Skeletal muscle satellite cell (primary cell): ENCODE results near the gene RPS6KA1.

Experiments used
- H3K27me3 ChIP-seq: 2 replicates; pipeline ENCODE4 v1.7.0; 2013; ENCODE audit warnings: low read length; ENCODE audit not compliant: control insufficient read depth, insufficient read depth
- H3K36me3 ChIP-seq: 2 replicates; pipeline ENCODE4 v1.7.0; 2013; ENCODE audit warnings: mild to moderate bottlenecking, control low read depth, low read length; ENCODE audit not compliant: insufficient read depth
- H3K4me1 ChIP-seq: 2 replicates; pipeline ENCODE4 v1.7.0; 2013; ENCODE audit warnings: low read length; ENCODE audit not compliant: control insufficient read depth, insufficient read depth
- H3K4me2 ChIP-seq: 2 replicates; pipeline ENCODE4 v1.7.0; 2013; ENCODE audit warnings: mild to moderate bottlenecking, low read length
- H3K4me3 ChIP-seq: 2 replicates; pipeline ENCODE4 v1.7.0; 2013; ENCODE audit warnings: low read length
- H3K9ac ChIP-seq: 2 replicates; pipeline ENCODE4 v1.7.0; 2013; ENCODE audit warnings: mild to moderate bottlenecking, low read depth, low read length, moderate library complexity
- H3K9me3 ChIP-seq: replicated peaks from 2 replicates; pipeline ENCODE4 v1.7.0; 2013; ENCODE audit warnings: mild to moderate bottlenecking, control low read depth, low read length

Gene RPS6KA1

DNA sequence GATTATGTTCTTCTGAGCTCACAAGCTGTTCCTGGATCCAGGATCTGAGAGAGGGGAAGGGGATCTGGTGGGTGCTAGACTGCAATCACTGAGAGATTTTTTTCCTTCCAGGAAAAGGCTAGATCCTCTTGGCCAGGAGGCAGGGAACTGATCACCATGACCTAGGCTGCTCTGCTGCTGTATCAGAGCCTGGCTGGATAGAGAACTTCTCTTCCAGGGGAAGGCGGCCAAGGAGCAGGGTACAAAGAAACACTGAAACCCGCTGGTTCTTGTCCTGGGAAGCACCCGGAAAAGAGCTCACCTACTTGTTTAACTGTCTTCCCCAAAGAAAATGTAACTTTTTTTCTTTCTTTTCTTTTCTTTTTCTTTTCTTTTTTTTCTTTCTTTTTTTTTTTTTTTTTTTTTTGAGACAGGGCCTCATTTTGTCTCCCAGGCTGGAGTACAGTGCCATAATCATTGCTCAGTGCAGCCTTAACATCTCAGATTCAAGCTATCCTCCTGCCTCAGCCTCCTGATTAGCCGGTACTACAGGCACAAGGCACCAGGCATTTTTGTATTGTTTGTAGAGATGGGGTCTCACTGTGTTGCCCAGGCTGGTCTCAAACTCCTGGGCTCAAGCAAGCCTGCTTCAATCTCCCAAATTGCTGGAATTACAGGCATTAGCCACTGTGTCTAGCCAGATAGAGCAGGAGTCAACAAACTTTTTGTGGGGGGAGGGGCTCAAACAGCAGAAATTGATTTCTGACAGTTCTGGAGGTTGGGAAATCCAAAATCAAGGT, 12.4 kb upstream of the RPS6KA1 start:
- no peaks in the 10 kb centered on the region for H3K36me3 ChIP-seq
- H3K4me3 ChIP-seq = no peak overlapping the region
- H3K27me3 ChIP-seq = peaks cover 35% of the 10 kb centered on the region
- H3K4me2 ChIP-seq = no peak overlapping the region
- no peak overlapping the region for H3K9ac ChIP-seq
- H3K9me3 ChIP-seq = no peaks in the 10 kb centered on the region
- no peaks in the 10 kb centered on the region for H3K4me1 ChIP-seq

DNA sequence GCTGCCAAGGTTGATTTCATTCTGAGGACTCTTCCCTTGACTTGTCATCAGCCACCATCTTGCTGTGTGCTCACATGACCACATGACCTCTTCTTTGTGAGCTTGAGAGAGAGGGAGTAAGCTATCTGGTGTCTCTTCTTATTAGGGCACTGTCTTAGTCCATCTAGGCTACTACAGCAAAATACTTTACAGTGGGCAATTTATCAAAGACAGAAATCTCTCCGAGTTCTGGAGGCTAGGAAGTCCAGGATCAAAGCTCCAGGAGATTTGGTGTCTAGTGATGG, 11.9 kb upstream of the RPS6KA1 start:
- Histone ChIP-seq H3K36me3 (no peaks in the 10 kb centered on the region), H3K4me3 (no peak overlapping the region), H3K9me3 (no peaks in the 10 kb centered on the region), H3K27me3 (peaks cover 40% of the 10 kb centered on the region), H3K4me2 (no peak overlapping the region), H3K9ac (no peak overlapping the region), H3K4me1 (no peaks in the 10 kb centered on the region)

DNA sequence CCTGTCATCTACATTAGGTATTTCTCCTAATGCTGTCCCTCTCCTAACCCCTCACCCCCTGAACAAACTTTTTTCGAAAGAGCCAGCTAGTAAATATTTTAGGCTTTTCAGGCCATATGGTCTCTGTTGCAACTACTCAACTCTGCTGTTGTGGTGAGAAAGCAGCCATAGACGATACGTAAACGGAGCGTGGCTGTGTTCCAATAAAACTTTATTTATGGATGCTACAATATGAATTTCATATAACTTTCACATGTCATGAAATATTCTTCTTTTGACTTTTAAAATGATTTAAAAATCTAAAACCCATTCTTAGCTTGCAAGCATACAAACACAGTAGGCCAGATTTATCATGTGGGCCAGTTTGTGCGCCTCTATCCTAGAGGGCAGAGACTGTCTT, 11.2 kb upstream of the RPS6KA1 start:
- Histone ChIP-seq H3K9me3 (no peaks in the 10 kb centered on the region), H3K4me1 (no peaks in the 10 kb centered on the region), H3K4me3 (no peak overlapping the region), H3K27me3 (peaks cover 41% of the 10 kb centered on the region), H3K4me2 (no peak overlapping the region), H3K36me3 (no peaks in the 10 kb centered on the region), H3K9ac (no peak overlapping the region)

DNA sequence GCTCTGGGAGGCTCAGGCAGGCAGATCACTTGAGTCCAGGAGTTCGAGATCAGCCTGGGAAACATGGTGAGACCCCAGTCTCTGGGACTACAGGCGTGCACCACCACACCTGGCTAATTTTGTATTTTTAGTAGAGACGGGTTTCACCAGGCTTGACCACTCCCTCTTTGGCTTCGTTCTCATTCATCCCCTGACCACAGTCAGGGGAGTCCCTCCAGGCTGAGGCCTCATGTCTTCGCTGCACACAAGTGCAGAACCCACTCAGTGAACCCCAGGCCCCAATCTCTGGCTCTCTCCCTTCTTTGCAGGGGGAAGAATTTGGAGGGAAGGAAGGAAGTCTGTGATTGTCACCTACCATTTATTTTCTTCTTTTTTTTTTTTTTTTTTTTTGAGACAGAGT, 9.2 kb upstream of the RPS6KA1 start:
- Histone ChIP-seq H3K9ac (no peak overlapping the region), H3K4me1 (no peaks in the 10 kb centered on the region), H3K4me2 (no peak overlapping the region), H3K27me3 (peaks cover 53% of the 10 kb centered on the region), H3K9me3 (no peaks in the 10 kb centered on the region), H3K4me3 (no peak overlapping the region), H3K36me3 (no peaks in the 10 kb centered on the region)

DNA sequence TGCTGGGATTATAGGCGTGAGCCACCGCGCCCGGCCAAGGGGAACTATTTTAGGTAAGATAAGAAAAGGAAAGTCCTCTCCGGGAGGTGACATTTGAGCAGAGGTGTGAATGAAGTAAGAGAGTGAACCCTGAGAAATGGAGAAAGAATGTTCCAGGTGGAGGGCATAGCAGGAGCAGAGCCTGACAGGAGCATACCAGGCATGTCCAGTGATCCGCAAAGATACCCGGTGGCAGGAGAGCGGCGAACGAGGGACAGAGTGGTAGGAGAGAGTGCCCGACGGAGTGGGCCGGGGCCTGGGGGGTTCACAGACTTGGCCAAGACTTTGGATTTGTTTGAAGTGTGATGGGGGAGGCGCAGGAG, 7.9 kb upstream of the RPS6KA1 start:
- Histone ChIP-seq H3K4me2 (no peak overlapping the region), H3K4me3 (no peak overlapping the region), H3K36me3 (no peaks in the 10 kb centered on the region), H3K9ac (no peak overlapping the region), H3K9me3 (no peaks in the 10 kb centered on the region), H3K4me1 (no peaks in the 10 kb centered on the region), H3K27me3 (peaks cover 52% of the 10 kb centered on the region)

DNA sequence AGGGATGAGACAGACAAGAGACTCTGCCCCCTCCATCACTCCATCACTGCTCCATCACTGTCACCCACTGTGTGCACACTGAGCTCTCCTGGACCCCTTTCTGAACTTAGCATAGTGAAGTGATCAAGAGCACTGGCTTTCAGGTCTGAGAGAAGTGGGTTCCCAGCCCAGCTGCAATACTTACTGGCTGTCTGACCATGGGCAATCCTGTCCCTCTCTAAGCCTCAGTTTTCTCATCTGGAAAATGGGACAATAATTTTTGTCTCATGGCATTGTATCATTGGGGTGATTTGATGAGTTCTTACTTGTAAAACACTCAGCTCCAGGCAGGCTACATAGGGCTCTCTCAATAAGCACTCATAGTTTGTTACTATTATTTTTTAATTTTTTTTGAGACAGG, 7.5 kb upstream of the RPS6KA1 start:
- Histone ChIP-seq H3K4me3 (no peak overlapping the region), H3K27me3 (peaks cover 47% of the 10 kb centered on the region), H3K4me1 (no peaks in the 10 kb centered on the region), H3K4me2 (no peak overlapping the region), H3K9me3 (no peaks in the 10 kb centered on the region), H3K9ac (no peak overlapping the region), H3K36me3 (no peaks in the 10 kb centered on the region)

DNA sequence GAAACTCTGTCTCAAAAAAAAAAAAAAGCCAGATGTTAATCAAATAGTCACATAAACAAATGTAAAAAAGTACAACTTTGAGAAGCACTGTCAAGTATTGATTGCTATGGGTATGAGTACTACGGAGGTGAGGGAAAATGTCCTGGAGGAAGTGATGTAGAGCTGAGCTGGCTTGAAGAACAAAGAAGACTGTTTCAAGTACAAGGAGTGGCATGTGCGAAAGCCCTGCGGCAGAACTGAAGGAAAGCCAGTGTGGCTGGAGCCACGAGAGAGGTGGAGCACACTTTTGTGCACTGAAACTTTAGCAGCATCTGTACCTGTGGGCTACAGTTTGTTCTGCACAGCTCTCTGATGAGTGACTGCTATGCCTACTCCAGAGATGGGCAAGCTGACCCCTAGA, 5.4 kb upstream of the RPS6KA1 start:
- H3K4me1 ChIP-seq = peaks cover 1% of the 10 kb centered on the region
- no peaks in the 10 kb centered on the region for H3K9me3 ChIP-seq
- H3K9ac ChIP-seq = no peak overlapping the region

DNA sequence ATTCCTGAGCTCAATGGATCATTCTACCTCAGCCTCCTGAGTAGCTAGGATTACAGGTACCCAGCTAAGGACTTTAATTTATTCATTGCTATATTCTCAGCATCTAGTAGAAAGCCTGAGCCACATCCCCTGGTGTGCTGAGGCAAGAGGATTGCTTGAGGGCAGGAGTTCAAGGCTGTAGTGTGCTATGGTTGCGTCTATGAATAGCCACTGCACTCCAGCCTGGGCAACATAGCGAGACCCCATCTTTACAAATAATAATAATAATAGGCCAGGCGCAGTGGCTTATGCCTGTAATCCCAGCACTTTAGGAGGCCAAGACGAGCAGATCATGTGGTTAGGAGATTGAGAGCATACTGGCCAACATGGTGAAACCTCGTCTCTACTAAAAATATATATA, 3.3 kb upstream of the RPS6KA1 start:
- Histone ChIP-seq H3K4me2 (no peak overlapping the region), H3K4me1 (peaks cover 14% of the 10 kb centered on the region), H3K4me3 (no peak overlapping the region), H3K9me3 (no peaks in the 10 kb centered on the region), H3K9ac (no peak overlapping the region), H3K27me3 (peaks cover 27% of the 10 kb centered on the region), H3K36me3 (no peaks in the 10 kb centered on the region)

More for the DNA sequence above, 5.4 kb upstream of the RPS6KA1 start:
- Histone ChIP-seq H3K4me3 (no peak overlapping the region), H3K36me3 (no peaks in the 10 kb centered on the region), H3K4me2 (no peak overlapping the region), H3K27me3 (peaks cover 38% of the 10 kb centered on the region)

DNA sequence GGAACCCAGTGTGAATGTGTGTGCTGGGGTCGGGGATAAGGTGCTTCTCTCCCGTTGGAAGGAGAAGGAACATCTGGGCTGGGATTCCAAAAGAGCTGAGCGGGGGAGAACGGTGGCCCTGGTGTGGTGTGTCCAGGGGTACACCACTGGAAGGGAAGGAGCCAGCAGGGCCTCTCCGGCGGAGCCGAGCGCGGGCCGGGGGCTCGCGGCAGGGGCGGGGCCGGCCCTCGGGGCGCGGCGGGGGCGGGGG, 231 bp upstream of the RPS6KA1 start:
- Histone ChIP-seq H3K4me3 (peak overlapping the region; percentile 79), H3K9me3 (no peaks in the 10 kb centered on the region), H3K27me3 (peaks cover 10% of the 10 kb centered on the region), H3K9ac (no peak overlapping the region), H3K4me1 (peaks cover 14% of the 10 kb centered on the region), H3K36me3 (no peaks in the 10 kb centered on the region), H3K4me2 (peak overlapping the region; percentile 88)

DNA sequence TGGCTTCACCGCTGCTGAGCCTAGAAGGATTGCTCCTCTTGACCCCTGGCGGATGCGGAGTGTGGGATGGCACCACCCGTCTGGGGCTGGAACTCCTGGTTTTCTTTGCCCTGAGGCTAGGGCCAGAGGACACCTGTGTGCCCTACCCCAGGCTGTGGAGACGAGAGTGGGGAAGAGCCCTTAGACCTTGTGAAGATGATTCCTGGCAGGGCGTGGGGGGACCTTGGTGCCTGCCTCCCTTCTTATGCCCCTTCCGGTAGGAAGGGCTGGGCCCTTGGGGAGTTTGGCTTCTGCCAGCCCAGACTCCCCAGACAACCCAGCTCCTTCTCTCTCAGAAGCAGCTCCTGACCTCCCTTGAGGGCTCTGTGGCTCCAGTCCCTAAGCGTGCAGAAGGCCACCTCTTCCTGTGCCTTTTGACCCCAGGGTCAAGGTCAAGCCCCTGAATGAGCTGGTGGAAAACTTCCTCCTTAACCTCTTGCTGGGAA, 891 bp downstream of the RPS6KA1 start:
- Histone ChIP-seq H3K4me3 (peak overlapping the region; percentile 79), H3K36me3 (no peaks in the 10 kb centered on the region), H3K4me1 (peaks cover 14% of the 10 kb centered on the region), H3K9me3 (no peaks in the 10 kb centered on the region), H3K4me2 (peak overlapping the region; percentile 88), H3K27me3 (peaks cover 2% of the 10 kb centered on the region), H3K9ac (peak overlapping the region; percentile 72)

DNA sequence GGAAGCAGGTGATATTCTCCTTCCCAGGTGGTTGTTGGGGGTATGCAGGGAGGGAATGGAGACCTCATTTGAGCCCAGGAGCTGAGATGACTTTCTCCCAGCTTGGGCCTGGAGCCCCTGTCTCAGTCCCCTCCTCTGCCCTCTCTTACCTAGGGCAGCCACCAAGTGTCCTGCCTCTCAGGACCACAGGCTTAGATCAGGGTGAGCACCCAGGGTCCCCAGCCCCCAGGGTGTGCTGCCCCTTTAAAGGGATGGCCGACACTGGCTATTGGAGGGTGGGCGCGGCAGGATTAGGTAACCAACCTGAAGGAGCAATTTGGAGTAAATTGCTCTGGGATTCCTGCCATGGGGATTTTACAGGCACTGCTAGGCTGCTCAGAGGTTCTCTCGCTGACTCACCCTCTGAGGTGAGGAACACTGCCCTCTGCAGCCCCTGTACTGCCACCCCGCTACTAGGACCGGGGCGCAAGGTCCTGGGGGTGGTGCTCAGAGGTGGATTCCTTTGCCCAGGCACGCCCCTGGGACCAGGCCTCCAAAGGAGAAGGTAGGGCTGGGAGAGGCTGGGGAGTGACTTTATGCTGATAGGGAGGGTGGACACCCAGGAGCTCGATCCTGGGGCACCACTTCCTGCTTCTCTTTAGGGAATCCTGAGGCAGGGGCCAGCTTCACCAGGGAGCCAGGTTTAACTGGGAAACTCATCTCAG, 1.5 kb downstream of the RPS6KA1 start:
- Histone ChIP-seq H3K9ac (no peak overlapping the region), H3K4me3 (no peak overlapping the region)

DNA sequence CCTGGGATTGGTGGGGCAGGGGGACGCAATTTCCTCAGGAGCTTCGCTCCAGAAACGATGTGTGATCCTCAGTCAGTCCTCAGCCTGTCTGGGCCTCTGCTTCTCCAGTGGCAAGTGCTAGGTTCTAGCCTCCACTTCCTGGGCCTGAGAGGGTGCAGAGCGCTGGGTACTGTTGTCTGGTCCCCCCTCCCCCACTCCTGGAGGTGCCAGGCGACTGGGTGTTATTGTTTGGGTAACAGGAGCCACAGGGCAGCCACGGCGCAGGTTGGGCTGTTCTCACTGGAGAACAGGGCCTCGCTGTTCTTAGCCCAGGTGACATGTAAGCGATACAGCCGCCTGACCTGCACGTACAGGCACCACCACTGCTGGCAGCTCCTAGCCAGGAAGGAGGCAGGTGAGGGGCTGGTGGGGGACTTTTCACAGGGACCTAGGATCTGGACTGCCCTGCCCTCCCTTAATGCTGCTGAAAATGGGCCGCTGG, 2.1 kb downstream of the RPS6KA1 start:
- Histone ChIP-seq H3K9me3 (no peaks in the 10 kb centered on the region), H3K9ac (no peak overlapping the region), H3K27me3 (peaks cover 2% of the 10 kb centered on the region), H3K4me2 (no peak overlapping the region), H3K4me1 (peaks cover 14% of the 10 kb centered on the region), H3K36me3 (no peaks in the 10 kb centered on the region), H3K4me3 (no peak overlapping the region)

More for the DNA sequence above, 1.5 kb downstream of the RPS6KA1 start:
- peaks cover 14% of the 10 kb centered on the region for H3K4me1 ChIP-seq
- no peaks in the 10 kb centered on the region for H3K9me3 ChIP-seq
- peaks cover 2% of the 10 kb centered on the region for H3K27me3 ChIP-seq
- H3K4me2 ChIP-seq = no peak overlapping the region
- no peaks in the 10 kb centered on the region for H3K36me3 ChIP-seq
